ENCODE data around the gene ATXN3L.

DNA sequence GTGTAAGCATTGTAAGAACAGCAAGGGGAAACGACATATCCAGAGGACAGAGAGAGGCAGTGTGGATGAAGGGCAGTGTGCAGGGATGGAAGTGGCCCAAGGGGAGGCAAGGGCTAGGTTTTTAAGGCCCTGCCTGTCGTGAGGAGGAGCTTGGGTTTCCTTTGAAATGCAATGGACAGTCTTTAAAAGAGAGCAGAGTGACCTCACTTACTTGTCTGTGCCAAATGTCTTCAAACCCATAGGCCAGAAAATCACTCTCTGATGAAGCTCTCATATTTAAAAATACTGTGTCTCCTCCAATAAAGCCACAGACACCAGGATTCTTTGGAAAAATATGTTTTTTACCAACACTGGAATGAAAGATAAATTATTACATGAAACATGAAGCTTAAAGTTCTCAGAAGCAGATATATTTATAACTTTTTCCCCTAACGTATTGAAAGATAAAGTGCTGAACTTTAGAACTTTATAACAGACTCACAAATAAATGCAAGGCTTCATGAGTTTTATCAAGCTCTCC is 19.2 kb upstream of the ATXN3L start:
- TF ChIP-seq, protein P1, sequence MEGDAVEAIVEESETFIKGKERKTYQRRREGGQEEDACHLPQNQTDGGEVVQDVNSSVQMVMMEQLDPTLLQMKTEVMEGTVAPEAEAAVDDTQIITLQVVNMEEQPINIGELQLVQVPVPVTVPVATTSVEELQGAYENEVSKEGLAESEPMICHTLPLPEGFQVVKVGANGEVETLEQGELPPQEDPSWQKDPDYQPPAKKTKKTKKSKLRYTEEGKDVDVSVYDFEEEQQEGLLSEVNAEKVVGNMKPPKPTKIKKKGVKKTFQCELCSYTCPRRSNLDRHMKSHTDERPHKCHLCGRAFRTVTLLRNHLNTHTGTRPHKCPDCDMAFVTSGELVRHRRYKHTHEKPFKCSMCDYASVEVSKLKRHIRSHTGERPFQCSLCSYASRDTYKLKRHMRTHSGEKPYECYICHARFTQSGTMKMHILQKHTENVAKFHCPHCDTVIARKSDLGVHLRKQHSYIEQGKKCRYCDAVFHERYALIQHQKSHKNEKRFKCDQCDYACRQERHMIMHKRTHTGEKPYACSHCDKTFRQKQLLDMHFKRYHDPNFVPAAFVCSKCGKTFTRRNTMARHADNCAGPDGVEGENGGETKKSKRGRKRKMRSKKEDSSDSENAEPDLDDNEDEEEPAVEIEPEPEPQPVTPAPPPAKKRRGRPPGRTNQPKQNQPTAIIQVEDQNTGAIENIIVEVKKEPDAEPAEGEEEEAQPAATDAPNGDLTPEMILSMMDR (IDR thresholded peaks at IDR 0.05), result no peak
- TF ChIP-seq POLR2AphosphoS5 (IDR thresholded peaks at IDR 0.05), result no peak

All from upper lobe of left lung (tissue), 4 donors.